IPS-NIHi7 (cell line): ENCODE results near the gene ARL4A.
"Not testable (repeated sequence)": the region's sequence is repeated elsewhere in the genome, so short reads cannot be mapped to it uniquely, and the experiment has no call there.

Experiments used
- DNase-seq: peaks from one replicate; pipeline ENCODE4 v3.0.0; 2012; ENCODE audit warnings: mixed read lengths; ENCODE audit errors: extremely low spot score

Gene ARL4A

GRCh38 chr7:12686891-12687717 lies at the start of gene ARL4A:
Gene ARL4A (plus strand): TSS chr7:12687633. CDS start chr7:12688255, 622 bp downstream.
- DNase-seq, result peak; percentile 94

GRCh38 chr7:12637819-12638592 lies 49.4 kb upstream of the ARL4A start:
- DNase-seq, result no peak

GRCh38 chr7:12638851-12639456 lies 48.5 kb upstream of the ARL4A start:
- peak; percentile 19 for DNase-seq

GRCh38 chr7:12640299-12641096 lies 46.9 kb upstream of the ARL4A start:
- DNase-seq, result no peak

GRCh38 chr7:12641196-12641595 lies 46.2 kb upstream of the ARL4A start:
- no peak for DNase-seq

GRCh38 chr7:12642508-12642907 lies 44.9 kb upstream of the ARL4A start:
- no peak for DNase-seq

- DNase-seq, result no peak
Measured at GRCh38 chr7:12643001-12643643, 44.3 kb upstream of the ARL4A start.

GRCh38 chr7:12643644-12644043 lies 43.8 kb upstream of the ARL4A start:
- no peak for DNase-seq

GRCh38 chr7:12645212-12645611 lies 42.2 kb upstream of the ARL4A start:
- DNase-seq, result not testable (repeated sequence)

GRCh38 chr7:12646139-12646538 lies 41.3 kb upstream of the ARL4A start:
- DNase-seq, result no peak

- no peak for DNase-seq
Measured at GRCh38 chr7:12647364-12648219, 39.8 kb upstream of the ARL4A start.

GRCh38 chr7:12648704-12649261 lies 38.6 kb upstream of the ARL4A start:
- no peak for DNase-seq

- DNase-seq, result no peak
Measured at GRCh38 chr7:12649348-12649747, 38.1 kb upstream of the ARL4A start.

- DNase-seq, result no peak
Measured at GRCh38 chr7:12650080-12650479, 37.4 kb upstream of the ARL4A start.

- no peak for DNase-seq
Measured at GRCh38 chr7:12653110-12653509, 34.3 kb upstream of the ARL4A start.

- DNase-seq, result no peak
Measured at GRCh38 chr7:12653518-12653917, 33.9 kb upstream of the ARL4A start.

GRCh38 chr7:12655161-12655560 lies 32.3 kb upstream of the ARL4A start:
- no peak for DNase-seq

- DNase-seq, result not testable (repeated sequence)
Measured at GRCh38 chr7:12660423-12660822, 27.0 kb upstream of the ARL4A start.

- not testable (repeated sequence) for DNase-seq
Measured at GRCh38 chr7:12660986-12661385, 26.4 kb upstream of the ARL4A start.

GRCh38 chr7:12661581-12661980 lies 25.9 kb upstream of the ARL4A start:
- DNase-seq, result no peak
